Motor neuron (in vitro differentiated cells): Measurements from ENCODE around the gene ACOT7. TPM values are rescaled to one million over a fixed set of nuclear protein-coding genes. Genes with fewer than 3 reads are reported as not detected.

Source experiments
- ATAC-seq, 8 experiments: fragments of 200-7000 bp; cut with Tn5 transposase; replicated peaks in 6 of 8; 2 replicates each; pipeline ENCODE4 v1.8.0; 2021; ENCODE audit warnings: mild to moderate bottlenecking in 8 of 8, moderate library complexity in 8 of 8
- H3K27ac ChIP-seq, 2 donors: fragments of 250-450 bp; sonication (Bioruptor Pico); 2 replicates each; pipeline ENCODE4 v1.9.0; 2021; ENCODE audit warnings: antibody characterized with exemption in 2 of 2, mild to moderate bottlenecking in 2 of 2, moderate library complexity in 1 of 2
- H3K4me1 ChIP-seq, 2 donors: fragments of 250-450 bp; sonication (Bioruptor Pico); replicated peaks in 1 of 2; 2 replicates each; pipeline ENCODE4 v1.6.1; 2021; ENCODE audit warnings: antibody characterized with exemption in 2 of 2, mild to moderate bottlenecking in 2 of 2, moderate library complexity in 1 of 2
- H3K4me3 ChIP-seq, 5 donors: fragments of 250-450 bp; sonication (Bioruptor Pico); 2 replicates each; pipeline ENCODE4 v1.9.0; 2021; ENCODE audit warnings: antibody characterized with exemption in 5 of 5, mild to moderate bottlenecking in 5 of 5, moderate library complexity in 4 of 5
- WGBS, 10 experiments: fragments of 450-650 bp; shearing (Covaris generic); methylation state at CpG; one replicate each; pipeline ENCODE4 v1.0.0; 2022; 5-methylcytosine and 5-hydroxymethylcytosine counted together
- in situ Hi-C, 9 experiments: fragments of 400-800 bp; cut with MboI; loops; one replicate each; pipeline ENCODE4 v1.15.0; 2021; ENCODE audit warnings: low sequenced_read_pairs in 9 of 9, low pct_unique_long_range_greater_than_20kb in 2 of 9; ENCODE audit not compliant: unreplicated experiment in 9 of 9
- total RNA-seq, 8 experiments: library from RNA; unstranded; fragments of 300-600 nt; gene quantifications; 2 replicates each; pipeline versions ENCODE4 v1.2.3 to v1.2.4, GENCODE V29; 2022

ACOT7 gene
- total RNA-seq, 8 experiments from 2014 or later = 6.9 to 127 (median 80.5) TPM

- H3K4me3 ChIP-seq = no peak overlapping the region
- ATAC-seq = peak in 1 of 8 experiments; percentile 45
- peak overlapping the region; percentile 57 to 96 for H3K27ac ChIP-seq
- 71 to 82% methylated on average over 3 to 5 of the region's 20 CpGs; no CpG with 5 or more reads in 8 of the 10 experiments for WGBS, 10 experiments
- in situ Hi-C loops = no loop called here
- H3K4me1 ChIP-seq = peaks cover 73 to 79% of the 10 kb centered on the region in 2 donors
Measured at GRCh38 chr1:6276811-6277555, 116.6 kb downstream of the ACOT7 start.

- H3K4me3 ChIP-seq = peak overlapping the region in 3 of 5 donors; percentile 4 to 30 (median 14)
- H3K27ac ChIP-seq = peak overlapping the region; percentile 85 to 96
- in situ Hi-C loops = no loop called here
- H3K4me1 ChIP-seq = peaks cover 82 to 88% of the 10 kb centered on the region in 2 donors
- WGBS, 10 experiments = 0 to 40% (median 27%) methylated on average over 1 to 25 of the region's 35 CpGs; no CpG with 5 or more reads in 3 of the 10 experiments
- peak; percentile 73 to 84 (median 80) for ATAC-seq
Measured at GRCh38 chr1:6275826-6276782, 117.5 kb downstream of the ACOT7 start.

DNA sequence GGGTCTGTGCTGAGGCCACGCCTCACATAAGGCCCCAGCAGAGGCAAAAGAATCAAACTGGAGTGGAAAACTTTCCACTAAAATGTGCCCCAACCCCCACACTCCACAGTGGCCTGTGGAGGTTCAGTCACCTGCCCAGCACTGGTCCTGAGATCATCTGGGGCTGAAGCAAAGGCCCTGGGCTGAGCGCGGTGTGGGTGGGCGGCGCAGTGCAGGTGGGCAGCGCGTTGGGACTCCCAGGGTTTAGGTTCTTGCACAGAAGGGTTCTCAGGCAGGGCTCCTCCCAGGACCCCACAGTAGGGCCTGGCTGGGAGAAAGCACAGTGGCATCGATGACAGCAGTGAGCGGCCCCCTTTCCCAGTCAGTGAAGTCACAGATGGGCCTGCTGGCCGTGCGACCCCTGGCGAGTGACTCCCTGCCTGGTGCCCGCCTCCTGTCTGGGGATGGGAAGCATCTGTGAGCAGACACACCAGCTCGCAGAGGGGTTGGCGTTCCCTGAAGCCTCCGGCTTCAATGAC, 118.9 kb downstream of the ACOT7 start:
- Histone ChIP-seq H3K4me1 (peaks cover 89 to 91% of the 10 kb centered on the region in 2 donors), H3K4me3 (no peak overlapping the region), H3K27ac (peak overlapping the region; percentile 85 to 96)
- in situ Hi-C loops = no loop called here
- ATAC-seq = no peak
- 92 to 100% (median 98%) methylated on average over 1 to 13 of the region's 16 CpGs; no CpG with 5 or more reads in 4 of the 10 experiments for WGBS, 10 experiments

- 83 to 100% (median 98%) methylated on average over 1 to 11 of the region's 11 CpGs; no CpG with 5 or more reads in 6 of the 10 experiments for WGBS, 10 experiments
- Histone ChIP-seq H3K4me1 (peaks cover 94 to 95% of the 10 kb centered on the region in 2 donors), H3K4me3 (no peak overlapping the region), H3K27ac (peak overlapping the region; percentile 85 to 96)
- in situ Hi-C loops = no loop called here
- no peak for ATAC-seq
Measured at GRCh38 chr1:6274102-6274501, 119.5 kb downstream of the ACOT7 start.

- peak overlapping the region; percentile 83 to 85 for H3K27ac ChIP-seq
- H3K4me3 ChIP-seq = peak overlapping the region in 1 of 5 donors; percentile 5
- peak; percentile 9 to 56 (median 38) for ATAC-seq
- in situ Hi-C loops = no loop called here
- WGBS, 10 experiments = 0 to 95% (median 45%) methylated on average over 1 to 8 of the region's 19 CpGs; no CpG with 5 or more reads in 3 of the 10 experiments
- peaks cover 98% of the 10 kb centered on the region in 2 donors for H3K4me1 ChIP-seq
Measured at GRCh38 chr1:6273380-6273891, 120.1 kb downstream of the ACOT7 start.

DNA sequence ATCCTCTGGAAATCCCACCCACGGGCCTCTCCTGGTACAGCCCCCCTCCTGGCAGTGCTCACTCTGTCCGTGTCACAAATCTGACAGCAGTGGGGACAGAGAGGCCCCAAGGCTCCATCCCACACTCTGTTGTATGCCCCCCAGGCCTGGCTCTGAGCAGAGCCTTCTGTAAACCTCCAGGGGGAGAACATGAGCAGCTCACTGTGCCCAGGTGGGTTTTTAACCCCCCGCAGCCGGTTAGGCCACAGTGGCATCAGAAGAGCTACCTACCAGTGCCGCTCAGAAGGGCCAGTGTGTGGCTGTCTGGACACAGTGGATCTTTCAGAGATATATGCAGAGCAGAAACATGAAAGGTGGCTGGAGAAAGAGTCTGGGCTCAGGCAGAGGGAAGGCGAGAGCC, 120.7 kb downstream of the ACOT7 start:
- Histone ChIP-seq H3K4me3 (peak overlapping the region in 1 of 5 donors; percentile 5), H3K4me1 (peaks cover 98% of the 10 kb centered on the region in 2 donors), H3K27ac (peak overlapping the region; percentile 43 to 83)
- in situ Hi-C loops = no loop called here
- WGBS, 10 experiments = 30 to 80% (median 62%) methylated on average over 1 to 4 of the region's 6 CpGs; no CpG with 5 or more reads in 6 of the 10 experiments
- peak in 3 of 8 experiments; percentile 0 to 1 (median 0) for ATAC-seq

GRCh38 chr1:6272452-6272851, 121.1 kb downstream of the ACOT7 start:
- no peak for ATAC-seq
- Histone ChIP-seq H3K27ac (peak overlapping the region; percentile 43 to 83), H3K4me3 (no peak overlapping the region), H3K4me1 (peaks cover 98% of the 10 kb centered on the region in 2 donors)
- WGBS, 10 experiments = 50% methylated on average over 1 of the region's 9 CpGs; no CpG with 5 or more reads in 9 of the 10 experiments
- in situ Hi-C loops = no loop called here

DNA sequence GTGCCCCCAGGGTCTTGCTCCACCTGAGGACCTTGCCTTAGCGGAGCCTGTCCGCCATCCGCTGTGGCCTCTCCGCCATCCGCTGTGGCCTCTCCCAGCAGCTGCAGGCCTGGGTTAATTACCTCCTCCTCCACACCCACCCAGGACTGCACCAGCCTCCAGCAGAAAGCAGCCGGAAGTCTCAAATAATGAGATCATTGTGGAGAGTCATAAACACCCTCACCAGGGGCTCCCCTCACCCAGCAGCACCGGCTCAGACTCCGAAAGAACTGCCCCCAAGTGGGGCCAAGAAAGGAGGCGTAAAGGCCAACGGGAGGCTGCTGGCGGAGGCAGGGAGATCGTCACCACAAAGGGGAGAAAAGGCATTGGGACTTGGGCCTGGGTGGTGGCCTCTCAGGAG, 122.0 kb downstream of the ACOT7 start:
- ATAC-seq = peak in 7 of 8 experiments; percentile 2 to 55 (median 44)
- Histone ChIP-seq H3K4me1 (peaks cover 89 to 91% of the 10 kb centered on the region in 2 donors), H3K27ac (peak overlapping the region; percentile 77 to 83), H3K4me3 (no peak overlapping the region)
- WGBS, 10 experiments = 0 to 80% (median 60%) methylated on average over 1 to 7 of the region's 12 CpGs; no CpG with 5 or more reads in 5 of the 10 experiments
- in situ Hi-C loops = no loop called here

GRCh38 chr1:6271006-6271405, 122.6 kb downstream of the ACOT7 start:
- Histone ChIP-seq H3K27ac (peak overlapping the region; percentile 77 to 83), H3K4me3 (no peak overlapping the region), H3K4me1 (peaks cover 86 to 89% of the 10 kb centered on the region in 2 donors)
- WGBS, 10 experiments = 0 to 79% (median 33%) methylated on average over 1 to 4 of the region's 4 CpGs; no CpG with 5 or more reads in 2 of the 10 experiments
- in situ Hi-C loops = no loop called here
- ATAC-seq = no peak

GRCh38 chr1:6270401-6270800, 123.2 kb downstream of the ACOT7 start:
- H3K4me1 ChIP-seq = peaks cover 79 to 83% of the 10 kb centered on the region in 2 donors
- no peak for ATAC-seq
- 82 to 86% (median 84%) methylated on average over 1 to 7 of the region's 8 CpGs; no CpG with 5 or more reads in 7 of the 10 experiments for WGBS, 10 experiments
- no peak overlapping the region for H3K4me3 ChIP-seq
- in situ Hi-C loops = no loop called here
- peak overlapping the region; percentile 77 to 83 for H3K27ac ChIP-seq

DNA sequence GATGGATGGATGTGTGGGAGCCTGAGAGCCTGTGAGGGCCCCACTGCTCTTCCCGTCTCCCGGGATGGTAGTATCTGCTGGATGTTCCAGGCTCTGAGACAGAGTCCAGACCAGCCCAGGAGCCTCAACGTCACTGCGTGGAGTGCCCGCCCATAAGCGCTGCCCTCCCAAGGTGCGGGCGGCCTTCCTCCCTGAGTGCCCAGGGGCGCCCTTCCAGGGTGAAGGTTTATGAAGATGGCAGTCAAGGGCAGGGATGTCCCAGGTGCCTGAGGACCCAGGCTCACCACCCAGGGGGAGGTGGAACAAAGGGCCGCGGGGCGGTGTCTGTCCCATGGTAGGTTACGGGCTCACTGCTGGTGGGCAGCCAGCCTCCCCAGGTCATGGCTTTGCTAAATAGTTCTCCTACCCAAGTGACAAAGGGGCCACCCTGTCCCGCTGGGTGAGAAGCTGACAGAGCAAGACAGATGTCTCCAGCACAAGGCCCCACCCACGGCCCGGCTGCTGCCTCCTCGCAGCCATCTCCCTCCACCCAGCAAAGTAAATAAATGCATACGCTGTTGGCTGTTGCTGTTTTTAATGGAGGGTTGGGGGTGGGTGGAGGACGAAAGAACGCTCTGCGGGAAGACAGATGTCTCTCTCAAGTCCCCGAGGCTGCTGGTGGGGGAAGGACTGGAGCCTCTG, 123.7 kb downstream of the ACOT7 start:
- peaks cover 74 to 77% of the 10 kb centered on the region in 2 donors for H3K4me1 ChIP-seq
- no peak overlapping the region for H3K4me3 ChIP-seq
- peak; percentile 23 to 67 (median 54) for ATAC-seq
- H3K27ac ChIP-seq = peak overlapping the region; percentile 77 to 83
- in situ Hi-C loops = no loop called here
- 0 to 61% (median 40%) methylated on average over 1 to 18 of the region's 22 CpGs; no CpG with 5 or more reads in 5 of the 10 experiments for WGBS, 10 experiments

DNA sequence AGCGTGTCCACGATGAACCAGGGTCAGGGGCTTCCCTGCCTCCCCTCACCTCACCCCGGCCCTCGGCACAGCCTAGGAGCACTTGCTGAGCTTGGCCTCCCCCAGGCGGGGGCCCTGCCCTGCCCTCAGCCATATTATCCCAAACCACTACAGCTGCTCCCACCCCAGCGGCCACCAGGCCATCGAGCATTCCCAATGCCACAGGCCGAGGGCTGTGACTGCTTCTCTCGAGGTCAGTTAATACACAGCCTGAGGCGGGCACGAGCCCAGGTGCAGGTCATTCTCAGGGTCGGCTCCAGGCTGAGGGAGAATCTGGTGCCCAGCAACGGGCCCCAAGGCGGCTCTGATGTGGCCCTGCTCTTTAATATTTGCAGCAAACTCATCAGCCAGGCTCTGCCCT, 124.3 kb downstream of the ACOT7 start:
- in situ Hi-C loops = no loop called here
- Histone ChIP-seq H3K4me1 (peaks cover 74 to 75% of the 10 kb centered on the region in 2 donors), H3K27ac (peak overlapping the region; percentile 77 to 83), H3K4me3 (no peak overlapping the region)
- ATAC-seq = no peak
- 17 to 57% (median 50%) methylated on average over 3 to 7 of the region's 14 CpGs; no CpG with 5 or more reads in 7 of the 10 experiments for WGBS, 10 experiments
